ENCODE measurements around the gene EMC7.

Gene EMC7

DNA sequence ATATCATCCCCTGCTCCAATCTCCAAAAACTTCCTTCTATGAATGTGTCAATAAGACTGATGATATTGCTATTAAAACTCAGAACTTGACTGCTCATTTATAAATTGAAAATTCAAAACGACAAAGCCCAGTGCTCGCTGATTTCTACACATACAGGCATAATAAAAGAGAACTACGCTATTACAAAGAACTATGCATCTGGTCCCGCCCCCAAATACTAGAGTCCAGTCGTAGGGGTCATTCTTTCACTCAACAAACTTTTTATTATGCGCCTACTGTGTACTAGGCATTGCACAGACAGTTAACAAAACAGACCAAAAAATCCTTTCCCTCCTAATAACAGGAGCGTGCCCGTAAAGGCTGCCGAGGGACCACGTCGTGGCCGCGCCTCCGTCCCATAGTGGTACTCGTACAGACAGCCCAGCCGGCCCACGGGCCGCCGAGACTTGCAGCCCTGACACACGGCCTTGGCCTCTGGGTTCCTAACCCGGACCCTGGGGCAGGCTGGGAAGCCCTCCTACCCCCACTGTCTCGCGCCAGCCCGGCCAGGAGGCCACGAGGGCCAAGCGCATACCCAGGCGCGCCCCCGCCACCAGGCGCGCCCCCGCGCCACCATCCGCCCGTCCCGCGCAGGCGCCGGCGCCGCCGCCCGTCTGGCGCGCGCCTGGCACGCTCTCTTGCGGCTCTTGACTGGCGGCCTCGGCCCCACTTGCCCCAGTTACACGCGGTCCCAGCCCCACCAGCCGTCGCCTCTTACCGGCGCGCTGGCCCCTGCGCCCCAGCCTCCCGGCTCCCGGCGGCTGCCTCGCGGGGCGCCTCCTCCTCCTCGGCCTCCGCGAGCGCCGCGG is 63.4 kb downstream of the EMC7 start:
- peak; percentile 52 for DNase-seq
